CD4-positive, alpha-beta T cell treated with Interleukin-10 for 1 hour (primary cell): ENCODE results near the gene DOCK1.
"Not testable (repeated sequence)": the region's sequence is repeated elsewhere in the genome, so short reads cannot be mapped to it uniquely, and the experiment has no call there.

ENCODE experiments used
- DNase-seq: peaks from one replicate; pipeline ENCODE4 v3.0.0-alpha.2; 2020

The DOCK1 gene

DNA sequence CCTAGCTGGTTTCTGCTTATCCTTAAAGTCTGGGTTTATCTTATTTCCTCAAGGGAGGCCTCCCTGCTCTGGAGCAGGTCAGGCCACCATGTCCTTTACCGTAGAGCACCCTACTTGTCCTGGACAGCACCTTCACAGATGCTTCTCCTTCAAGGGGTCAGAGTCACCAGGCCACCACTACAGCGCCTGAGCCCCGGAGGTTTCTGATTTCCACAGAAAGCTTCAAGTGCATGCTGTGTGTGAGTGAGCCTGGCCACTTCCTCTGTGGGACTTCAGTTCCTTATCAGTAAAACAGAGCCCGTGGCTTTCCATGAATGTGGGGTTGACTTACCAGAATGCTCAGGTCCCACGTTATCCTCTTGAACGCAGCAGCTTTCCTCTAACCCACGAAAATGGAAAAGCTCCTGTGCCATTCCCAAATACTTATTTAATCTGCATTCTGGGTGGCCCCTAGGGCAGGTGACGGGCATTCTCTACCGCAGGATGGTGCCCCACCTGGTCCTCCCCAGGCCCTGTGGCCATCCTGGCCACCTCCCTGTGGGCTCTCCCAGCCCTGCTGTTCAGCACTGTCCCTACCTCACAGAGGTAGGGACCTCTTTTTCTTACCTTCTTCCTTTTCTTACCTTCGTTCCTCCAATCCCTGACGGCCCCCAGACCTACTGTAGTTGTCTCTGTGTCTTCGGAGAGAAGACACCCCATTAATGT lies 1.4 kb upstream of the DOCK1 start:
- no peak for DNase-seq

DNA sequence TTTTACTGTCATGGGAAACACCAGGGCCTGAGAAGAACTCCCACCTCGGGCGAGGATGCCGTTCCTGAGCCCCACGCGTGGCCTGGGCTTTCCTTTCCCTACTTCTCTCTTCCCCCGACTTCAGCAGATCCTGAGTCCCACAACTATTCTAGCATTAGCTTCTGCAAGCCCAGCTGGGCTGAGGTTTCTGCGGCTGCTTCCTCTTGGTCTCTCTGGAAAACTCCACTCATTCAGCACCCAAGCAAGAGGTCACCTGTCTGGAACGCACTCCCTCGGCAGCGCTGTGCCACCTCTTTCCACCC lies 761 bp upstream of the DOCK1 start:
- no peak for DNase-seq

DNA sequence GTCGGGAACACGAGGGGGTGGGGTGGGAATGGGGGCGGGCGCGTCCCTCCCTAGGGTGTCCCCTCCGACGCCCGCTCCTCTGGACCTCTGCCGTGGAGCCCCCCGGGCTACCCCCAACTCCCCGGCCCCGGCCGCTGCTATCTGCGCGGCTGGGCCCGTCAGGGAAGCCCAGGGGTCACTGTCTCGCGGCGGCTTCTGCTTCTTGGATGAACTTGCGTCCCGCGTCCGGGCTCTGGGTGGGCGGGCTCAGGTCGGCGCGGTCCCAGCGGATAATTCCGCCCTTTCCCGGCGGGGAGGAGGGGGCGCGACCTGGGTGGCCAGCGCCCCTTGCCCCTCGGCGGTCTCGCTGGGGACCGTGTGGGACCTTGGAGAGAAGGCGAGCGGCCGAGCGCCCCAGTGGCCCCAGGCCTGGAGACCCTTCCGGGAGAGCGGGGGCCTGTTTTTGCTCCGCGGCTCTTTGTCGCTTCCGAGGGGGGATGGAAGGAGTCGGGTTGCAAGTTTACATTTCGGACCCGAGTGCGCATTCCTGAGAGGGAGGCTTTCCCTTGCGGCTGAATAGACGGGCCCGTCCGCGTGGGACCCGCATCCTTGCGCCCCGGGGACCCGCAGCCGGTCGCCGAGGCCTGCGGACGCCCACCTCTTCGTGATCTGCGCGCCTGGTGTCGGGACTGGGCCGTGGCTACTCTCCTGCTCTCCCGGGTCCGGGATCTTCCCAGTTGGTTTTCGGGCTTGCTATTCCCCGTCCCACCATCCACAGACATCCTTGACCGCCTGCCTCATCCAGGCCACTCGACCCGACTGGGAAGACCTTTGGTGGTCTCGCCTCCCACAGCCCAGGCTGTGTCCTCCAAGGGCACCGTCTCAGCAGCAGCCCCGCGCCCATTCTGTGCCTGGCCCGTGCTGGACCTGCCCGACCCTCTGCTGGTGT lies 812 bp downstream of the DOCK1 start:
- DNase-seq: no peak

DNA sequence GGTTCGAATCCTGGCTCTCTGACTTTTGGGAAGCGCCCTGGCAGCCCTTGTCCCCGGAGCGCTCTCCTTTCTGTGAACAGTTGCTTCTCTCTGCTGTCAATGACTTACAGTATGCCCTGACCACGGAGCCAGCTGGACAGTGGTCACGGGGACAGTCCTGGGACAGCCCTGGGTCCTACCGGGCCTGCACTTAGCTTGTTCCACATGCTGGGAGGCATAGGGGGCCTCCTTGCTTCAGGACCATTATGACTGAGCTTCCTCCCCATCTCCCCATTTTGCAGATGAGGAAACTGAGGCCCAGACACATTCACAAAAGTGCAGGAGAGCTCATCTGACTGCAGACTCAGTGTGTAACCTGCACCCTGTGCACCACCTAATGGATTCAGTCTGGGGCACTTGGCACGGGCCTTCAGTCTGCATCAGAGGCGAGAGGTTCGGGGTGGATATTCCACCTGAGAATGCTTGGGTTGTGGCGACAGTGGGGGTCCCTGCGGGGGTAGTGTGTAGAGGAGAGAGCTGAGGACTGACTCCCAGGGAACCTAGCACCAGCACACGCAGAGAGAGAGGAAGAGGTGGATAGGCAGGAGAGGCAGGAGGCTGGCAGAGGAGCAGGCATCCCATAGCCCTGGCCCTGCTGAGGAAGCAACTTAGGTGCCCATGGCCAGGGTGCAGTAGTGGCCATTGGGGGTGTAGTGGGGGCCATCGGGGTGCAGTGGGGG lies 1.6 kb downstream of the DOCK1 start:
- DNase-seq: no peak

DNA sequence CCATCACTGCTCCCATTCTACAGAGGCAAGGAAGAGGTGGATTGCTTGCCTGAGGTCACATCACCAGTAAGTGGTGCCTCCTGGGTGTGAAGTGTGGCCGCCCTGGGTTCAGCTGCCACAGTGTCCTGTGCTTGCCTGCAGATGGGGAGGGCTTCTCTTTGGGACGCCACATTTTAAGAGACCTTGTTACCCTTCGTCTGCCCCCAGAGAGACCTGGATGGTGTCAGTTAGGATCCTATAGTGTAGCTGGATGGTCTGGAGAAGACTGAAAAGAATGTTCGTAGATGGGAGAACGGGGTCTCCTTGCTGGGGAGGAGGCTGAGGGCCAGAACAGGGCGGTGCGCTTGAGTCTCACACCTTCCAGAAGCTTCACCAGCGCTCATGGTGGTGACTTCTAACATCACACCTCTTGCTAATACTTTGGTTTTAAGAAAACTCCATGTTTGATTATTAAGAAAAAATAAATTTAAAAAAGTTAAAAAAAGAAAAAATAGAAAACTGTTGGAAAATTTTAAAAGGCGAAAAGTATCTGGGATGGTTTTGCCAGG lies 2.3 kb downstream of the DOCK1 start:
- no peak for DNase-seq

DNA sequence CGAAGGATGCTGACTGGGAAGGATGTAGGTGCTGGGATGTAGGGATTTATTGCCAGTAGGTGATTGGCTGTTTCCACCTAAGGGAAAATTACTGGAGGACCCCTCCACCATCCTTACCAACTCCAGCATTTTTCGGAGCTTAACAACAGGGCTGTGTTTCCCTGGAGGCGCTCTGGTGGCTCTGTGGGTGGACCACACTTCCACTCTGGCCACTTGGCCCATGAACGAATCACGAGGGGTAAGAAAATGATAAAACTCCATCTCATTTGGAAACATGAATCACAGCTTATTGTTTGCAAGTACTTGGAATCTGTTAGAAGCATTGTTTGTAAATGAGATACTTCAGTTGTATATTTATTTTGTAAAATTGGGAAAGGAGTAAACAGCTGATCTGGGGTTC lies 3.0 kb downstream of the DOCK1 start:
- DNase-seq: no peak

DNA sequence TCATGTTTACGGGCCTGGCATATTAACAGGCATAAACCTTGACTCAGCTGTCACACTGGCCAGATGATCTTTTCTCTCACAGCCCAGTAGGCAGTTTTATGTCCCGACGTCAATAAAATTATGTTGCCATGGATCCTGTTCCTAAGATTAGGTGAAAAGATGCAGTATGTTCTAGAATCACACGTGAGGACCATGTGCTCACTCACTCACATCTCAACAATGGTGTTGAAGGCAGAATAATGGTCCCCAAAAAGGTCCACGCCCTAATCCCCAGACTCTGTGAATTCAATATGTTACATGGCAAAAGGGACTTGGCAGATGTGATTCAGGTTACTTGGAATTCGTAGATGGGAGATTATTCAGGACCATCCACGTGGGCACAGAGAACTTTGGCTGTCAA lies 3.5 kb downstream of the DOCK1 start:
- no peak for DNase-seq

DNA sequence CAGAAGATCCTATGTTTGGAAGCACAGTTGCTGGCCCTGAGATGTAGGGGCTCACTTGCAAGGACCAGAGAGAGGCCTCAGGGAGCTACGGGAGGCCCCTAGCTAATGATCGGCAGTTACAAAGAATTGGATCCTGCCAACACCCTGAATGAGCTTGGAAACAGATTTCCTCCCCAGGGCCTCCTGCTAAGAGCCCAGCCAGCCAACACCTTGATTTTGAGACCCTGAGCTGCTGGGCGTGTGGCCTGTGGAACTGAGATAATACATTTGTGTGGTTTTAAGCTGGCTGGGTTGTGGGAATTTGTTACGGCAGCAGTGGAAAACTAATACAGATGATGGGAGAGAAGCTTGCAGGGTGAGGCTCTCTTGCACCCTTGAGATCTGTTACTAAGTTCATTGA lies 3.9 kb downstream of the DOCK1 start:
- DNase-seq: no peak

DNA sequence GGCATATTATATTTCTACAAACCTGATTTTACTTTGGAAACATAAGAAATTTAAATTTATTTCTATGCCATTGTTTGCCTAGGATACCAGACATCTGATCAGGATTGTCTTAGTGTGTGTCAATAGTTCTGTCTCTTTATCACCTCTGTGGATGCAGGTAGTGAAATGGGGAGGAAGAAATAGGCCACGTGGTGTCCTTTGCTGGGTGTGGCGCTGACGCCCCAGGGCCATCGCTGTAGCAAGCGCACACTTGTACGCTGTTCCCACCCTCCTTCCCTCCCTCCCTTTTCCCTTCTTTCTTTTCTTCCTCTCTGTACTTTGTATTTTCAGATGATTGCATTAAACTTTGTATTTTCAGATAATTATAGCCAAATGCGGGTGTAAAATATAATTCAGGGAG lies 5.0 kb downstream of the DOCK1 start:
- DNase-seq: no peak

DNA sequence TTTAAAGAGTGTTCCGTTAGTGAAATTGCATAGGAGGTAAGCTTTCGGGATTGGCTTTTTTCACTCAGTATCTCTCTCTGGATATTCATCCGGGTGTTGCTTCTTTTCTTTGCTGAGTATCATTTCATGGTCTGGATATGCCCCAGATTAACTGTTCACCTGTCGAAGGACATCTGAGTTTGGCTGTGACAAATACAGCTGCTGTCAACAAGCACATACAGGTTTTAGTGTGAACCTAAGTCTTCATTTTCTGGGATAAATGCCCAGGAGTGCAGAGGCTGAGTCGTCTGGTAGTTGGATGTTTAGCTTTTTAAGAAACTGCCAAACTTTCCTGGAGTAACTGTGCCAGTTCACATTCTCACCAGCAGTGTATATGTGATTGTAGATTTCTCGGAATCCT lies 5.6 kb downstream of the DOCK1 start:
- DNase-seq: no peak

DNA sequence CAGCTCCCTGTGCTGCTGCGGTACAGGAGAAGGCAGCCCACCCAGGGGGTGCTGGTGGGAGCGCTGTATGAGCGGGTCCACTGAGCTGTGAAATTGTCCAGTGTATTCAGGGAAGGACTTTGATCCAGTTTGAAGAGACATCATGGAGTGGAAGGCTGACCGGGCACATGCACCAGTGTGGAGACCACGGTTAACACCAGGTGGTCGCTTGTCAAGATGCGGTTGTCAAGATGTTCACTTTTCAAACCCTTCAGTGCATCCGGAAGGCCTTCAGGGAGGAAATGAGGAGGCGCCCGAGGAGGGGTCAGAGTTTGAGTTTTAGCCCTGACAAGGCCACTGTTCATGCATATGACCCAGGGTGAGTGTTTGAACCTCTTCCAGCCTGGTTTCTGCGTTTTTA lies 6.1 kb downstream of the DOCK1 start:
- no peak for DNase-seq

DNA sequence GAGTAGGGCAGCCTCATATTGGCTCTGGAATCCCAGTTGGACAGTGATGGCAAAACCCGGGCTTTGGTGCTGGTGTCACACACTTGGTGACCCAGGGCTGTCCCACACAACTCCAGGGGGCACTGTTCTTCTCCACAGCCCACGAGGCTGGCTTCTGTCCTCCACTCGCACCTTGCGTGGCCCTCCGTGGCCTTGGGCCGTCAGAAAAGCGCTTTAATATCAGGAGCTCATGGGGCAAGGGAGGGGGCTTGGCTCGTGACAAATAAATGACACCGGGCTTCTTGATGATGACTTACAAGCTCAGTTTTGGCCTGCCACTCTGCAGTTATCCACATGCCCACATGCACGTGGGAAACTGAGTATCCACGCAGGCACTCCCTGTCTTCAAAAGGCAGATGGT lies 8.1 kb downstream of the DOCK1 start:
- DNase-seq: no peak

DNA sequence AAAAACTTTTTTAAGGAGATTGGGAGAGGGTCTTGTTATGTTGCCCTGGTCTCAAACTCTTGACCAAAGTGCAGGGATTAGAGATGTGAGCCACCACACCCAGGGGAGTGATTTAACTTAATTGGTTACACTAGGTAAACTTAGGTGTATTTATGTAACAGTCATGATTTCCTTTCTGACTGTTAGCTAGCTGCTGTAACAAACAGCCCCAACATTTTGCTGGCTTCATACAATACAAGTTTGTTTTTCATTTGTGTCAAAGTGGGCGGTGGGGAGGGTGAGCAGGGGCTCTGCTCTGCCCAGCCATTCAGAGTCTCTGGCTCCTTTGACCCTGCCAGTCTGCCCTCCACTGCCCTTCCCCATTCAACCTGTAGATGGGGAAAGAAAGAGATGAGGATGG lies 9.3 kb downstream of the DOCK1 start:
- no peak for DNase-seq

DNA sequence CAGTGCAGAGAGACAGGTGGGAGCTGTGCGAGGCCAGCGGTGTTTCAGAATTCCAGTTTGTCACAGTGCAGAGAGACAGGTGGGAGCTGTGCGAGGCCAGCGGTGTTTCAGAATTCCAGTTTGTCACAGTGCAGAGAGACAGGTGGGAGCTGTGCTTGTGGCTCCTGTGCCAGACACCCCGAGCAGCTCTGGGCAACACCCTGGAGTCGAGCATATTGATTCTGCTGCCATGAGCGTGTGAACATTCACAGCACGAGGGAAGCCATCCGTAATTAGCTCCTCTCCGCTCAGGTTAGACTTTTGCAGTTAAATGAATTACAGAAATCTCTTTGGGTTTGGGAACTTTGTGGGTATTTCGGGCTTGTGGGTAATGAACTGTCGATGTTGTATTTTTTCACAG lies 11.7 kb downstream of the DOCK1 start:
- DNase-seq: not testable (repeated sequence)

DNA sequence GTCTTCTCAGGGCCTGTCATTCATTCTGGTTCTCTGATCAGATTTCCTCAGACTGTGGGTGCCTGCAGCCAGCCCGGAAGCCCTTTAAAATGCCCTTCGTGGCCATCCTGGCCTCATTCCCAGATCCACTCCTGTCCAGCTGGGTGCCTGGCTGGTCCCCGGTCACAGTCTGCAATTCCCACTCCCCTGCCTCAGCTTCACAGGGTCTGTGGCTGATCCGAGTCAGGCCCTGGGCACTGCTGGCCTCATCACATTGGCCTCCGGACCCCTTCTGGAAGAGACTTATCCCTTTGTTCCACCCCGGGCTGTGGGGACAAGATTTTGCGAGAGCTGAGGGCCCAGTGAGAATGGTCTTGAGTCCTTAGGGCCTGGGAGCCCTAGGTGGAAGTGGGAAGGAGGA lies 12.1 kb downstream of the DOCK1 start:
- no peak for DNase-seq

DNA sequence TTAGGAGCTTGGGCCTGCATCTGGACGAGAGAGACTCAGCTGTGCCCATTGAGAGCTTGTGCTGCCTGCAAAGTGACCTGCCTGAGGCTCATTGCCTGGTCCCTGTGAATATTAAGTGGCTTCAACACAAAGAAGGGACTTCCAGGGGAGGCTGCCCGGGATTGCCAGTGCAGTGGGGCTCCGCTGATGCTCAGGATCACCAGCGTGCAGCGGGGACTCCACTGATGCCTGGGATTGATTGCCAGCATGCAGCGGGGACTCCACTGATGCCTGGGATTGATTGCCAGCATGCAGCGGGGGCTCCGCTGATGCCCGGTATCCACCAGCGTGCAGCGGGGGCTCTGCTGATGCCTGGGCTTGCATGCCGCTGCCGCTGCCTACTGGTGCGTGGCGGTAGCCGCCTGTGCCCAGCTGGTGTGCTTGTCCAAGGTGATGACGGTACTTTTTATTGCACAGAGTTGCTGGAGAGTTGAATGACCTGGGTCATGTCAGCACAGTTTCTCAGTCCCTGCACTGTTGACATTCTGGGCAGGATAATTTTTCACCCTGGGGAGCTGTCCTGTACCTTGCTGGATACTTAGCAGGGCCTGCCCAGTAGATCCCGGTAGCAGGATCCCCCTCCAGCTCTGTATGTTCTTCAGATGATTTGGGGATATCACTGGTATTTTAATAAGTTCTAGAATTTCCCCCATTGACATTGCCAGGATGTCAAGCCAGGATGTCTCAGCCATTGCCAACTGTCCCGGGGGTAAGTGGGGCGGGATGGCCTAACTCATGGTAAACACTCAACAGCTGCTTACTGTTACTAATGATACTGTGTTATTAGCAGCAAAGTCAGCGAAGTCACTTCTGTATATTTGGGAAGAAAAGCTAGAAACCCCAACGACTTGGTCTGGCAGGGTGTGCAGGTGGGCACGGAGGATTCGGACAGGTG lies 13.0 kb downstream of the DOCK1 start:
- DNase-seq: no peak

DNA sequence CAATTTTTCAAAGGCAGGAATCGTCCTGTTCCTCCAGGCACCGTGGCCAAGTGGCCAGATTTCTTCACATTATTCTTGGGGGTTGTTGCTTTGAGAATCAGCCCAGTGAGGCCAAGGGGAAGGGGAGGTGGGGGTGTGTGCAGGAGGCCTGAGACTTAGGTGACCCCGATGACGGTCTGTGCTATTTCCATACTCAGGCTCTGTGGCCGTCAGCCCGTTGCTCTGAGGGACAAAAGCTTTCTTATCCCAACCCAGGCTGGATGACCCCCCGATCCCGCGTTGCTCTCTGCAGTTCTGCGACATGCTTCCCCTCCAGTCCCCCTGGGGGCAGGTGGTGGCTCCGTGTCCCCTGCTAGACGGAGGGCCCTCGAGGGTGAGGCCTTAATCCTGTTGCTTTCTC lies 14.2 kb downstream of the DOCK1 start:
- DNase-seq: no peak

DNA sequence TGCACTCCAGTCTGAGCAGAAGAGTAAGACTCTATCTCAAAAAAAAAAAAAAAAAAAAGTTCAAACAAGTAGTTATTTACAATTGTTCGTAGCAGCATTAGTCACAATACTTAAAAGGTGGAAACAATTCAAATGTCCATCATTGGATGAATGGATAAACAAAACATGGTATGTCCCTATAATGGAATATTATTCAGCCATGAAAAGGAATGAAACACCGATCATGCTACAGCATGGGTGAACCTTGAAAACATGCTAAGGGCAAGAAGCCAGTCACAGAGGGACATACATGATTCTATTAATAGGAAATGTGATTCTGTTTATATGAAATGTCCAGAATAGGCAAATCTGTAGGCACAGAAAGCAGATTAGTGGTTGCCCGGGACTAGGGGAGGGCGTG lies 15.9 kb downstream of the DOCK1 start:
- no peak for DNase-seq

DNA sequence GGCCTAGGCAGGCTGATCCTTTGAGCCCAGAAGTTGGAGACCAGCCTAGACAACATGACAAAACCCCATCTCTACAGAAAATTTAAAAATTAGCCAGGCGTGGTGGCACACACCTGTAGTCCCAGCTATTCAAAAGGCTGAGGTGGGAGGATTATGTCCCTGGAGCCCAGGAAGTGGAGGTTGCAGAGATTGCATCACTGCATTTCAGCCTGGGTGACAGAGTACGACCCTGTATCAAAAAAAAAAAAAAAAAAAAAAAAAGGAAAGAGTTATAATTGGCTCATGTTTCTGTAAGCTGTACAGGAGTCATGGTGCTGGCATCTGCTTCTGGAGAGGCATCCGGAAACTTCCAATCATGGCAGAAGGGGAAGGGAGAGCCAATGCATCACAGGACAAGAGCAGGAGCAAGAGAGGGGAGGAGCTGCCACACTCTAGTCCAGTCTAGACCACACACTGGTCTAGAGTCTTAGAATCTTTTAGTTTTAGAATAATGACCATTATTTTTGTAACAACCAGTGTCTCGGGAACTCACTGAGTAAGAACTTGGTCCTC lies 16.8 kb downstream of the DOCK1 start:
- DNase-seq: no peak

DNA sequence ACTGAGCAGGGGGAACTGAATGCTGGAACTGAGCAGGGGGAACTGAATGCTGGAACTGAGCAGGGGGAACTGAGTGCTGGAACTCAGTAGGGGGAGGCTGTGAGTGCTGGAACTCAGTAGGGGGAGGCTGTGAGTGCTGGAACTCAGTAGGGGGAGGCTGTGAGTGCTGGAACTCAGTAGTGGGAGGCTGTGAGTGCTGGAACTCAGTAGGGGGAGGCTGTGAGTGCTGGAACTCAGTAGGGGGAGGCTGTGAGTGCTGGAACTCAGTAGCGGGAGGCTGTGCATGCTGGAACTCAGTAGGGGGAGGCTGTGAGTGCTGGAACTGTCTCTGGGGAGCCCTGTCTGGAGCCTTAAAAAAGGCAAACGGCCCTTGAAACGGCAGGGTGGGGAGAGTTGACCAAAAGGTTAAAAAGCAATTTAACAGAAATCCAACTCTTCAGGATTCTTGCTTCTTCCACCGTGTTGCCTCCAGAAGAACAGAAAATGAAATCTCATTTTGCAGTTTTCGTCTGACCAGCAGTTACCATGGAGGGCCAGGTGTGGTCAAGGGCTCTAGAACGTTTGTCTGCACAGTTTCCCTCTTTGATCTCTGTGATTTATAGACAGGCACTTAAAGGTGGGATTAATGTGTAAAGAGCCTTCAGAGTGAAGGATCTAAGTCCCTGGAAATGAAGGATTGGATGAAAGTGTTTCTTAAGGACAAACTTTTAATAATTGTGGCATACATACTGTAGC lies 19.1 kb downstream of the DOCK1 start:
- no peak for DNase-seq

DNA sequence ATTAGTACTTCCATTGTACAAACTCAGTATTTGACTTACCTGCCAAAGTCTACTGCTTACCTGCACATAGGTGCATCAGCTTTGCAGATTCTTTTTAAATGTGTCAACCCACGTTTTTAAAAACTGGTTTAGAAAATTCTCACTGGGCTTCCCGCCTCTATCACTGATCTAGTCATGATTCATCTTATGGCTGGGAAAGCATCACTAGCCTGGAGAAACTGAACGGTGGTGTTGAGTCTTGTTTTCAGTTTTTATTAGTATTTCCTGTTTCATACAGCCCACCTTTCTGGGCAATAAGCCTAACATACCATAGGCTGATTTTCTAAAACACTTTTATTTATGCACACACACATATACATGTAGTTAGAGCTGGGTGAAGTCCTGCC lies 19.7 kb downstream of the DOCK1 start:
- DNase-seq: no peak

DNA sequence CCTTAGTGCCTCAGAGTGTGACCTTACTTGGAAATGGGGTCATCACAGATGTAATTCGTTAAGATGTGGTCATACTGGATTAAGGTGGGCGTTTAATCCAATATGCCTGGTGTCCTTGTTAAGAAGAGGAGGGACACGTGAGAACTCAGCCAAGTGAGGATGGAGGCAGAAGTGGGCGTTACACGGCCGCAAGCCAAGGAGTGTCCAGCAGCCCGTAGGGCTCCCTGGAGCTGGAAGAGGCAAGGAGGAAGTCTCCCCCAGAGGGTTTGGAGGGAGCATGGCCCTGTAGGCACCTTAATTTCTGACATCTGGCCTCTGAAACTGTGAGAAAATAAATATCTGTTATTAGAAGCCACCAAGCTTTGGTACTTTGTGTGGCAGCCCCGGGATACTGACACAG lies 21.3 kb downstream of the DOCK1 start:
- no peak for DNase-seq
